Activated CD4-positive, CD25-positive, alpha-beta regulatory T cell treated with anti-CD3 and anti-CD28 coated beads, Interleukin-2, amount 50 U/mL, for 72 hours (primary cell): ENCODE measurements around the gene AP3D1.
A peak's percentile ranks its signal among the peaks of the same experiment; 100 is the strongest.
"Not testable (repeated sequence)": the region's sequence is repeated elsewhere in the genome, so short reads cannot be mapped to it uniquely, and the experiment has no call there.

Source experiments
- DNase-seq: peaks from one replicate; pipeline ENCODE4 v3.0.0; 2021

Gene AP3D1

DNA sequence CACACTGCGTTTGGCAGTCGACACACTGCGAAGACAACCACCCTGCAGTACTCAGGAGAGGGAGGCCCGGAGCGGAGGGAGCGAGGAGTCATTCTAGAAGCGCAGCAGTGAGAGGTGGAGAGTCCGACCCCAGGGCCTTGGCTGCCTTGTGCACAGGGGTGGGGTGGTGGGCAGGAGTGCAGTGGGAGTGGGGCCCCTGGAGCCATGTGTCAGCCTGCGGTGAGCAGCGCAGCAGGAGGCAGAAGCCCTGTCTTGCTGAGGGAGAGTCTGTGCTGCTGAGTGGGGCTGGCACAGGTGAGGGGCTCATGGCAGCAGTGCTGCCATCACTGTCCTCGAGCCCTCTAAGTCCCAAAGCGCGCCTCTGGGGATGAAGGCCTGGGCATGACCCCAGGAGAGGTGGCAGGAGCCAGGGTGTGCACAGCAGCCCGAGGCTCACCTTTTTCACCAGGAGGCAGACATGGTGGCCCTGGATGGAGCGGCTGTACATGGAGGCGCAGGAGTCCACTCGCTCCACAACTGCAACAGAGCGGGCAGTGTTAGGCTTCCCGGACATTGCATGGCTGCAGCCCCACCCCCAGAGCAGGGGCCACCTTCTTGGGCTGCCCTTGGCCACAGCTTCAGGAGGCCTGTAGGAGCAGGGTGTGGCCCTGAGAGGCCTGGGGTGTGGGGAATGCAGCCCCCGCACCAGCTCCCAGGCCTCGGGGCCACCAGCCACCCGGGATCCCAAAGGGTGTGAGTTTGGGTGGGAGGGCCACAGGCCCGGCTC lies 42.9 kb downstream of the AP3D1 start:
- DNase-seq = no peak

DNA sequence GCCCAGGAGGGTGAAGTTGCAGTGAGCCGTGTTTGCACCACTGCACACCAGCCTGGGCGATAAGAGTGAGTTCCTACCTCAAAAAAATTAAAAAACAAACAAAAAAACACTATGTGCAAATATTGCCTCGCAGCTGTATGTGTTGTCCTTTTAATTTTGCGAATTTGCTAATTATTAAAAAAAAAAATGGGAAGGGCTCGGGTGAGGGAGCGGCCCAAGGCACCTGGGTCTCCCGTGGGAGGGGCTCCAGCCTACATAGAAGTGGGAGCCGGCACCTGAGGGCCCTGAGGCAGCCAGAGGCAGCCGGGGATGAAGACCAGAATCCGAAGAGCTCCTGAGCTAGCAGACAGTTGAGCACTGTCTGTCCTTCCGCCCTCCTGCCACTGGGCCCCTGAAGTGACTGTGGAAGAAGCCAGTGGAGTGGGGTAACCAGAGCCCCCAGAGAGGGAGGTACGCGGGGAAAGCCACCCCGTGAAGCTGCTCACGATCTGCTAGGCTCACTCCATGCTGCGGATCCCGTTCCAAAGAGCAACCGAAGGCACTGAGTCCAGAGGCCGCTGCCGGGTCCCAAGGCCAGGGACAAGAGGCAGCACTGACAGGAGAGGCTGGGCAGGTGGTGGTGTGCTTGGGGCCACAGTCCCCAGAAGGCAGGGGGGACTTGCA lies 48.2 kb downstream of the AP3D1 start:
- no peak for DNase-seq

DNA sequence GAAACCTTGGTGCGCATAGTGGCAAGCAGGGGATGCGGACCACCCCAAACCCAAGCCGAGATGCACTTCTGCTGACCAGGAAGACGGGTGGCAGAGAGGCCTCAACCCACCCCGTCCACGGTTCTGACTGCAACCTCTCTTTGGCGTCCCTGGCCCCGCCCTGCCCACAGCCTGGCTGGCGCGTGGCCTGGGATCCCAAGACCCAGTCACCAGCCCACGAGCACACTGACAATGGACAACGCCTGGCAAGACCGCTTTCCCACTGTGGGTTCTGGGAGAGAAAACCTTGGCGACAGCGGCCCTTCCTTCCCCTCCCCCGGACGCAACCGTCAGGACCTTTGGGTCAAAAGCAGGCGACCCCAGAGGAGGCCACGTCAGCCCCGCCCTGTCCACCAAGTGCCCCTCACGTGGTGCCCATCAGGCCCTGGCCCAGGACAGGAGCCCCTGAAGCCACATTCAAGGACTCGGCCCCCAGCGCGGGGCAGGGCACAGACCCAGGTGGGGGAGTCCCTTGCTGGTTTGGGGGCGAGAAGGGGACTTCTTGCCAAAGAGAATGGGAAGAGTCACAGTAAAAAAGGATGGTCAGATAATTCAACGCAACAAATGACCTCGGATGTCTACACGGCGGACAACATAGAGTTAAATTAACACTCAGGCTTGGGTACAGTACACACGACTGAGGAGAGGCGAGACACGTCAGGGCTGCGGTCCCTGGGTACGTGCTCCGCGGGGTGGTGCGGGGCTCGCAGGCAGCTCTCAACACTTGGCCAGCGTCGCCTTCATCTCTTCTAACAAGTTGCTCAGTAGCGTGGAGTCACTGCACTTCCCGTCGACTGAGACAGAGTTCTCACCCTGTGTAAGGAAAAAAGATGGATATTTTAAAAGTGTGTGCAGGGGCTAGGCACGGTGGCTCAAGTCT lies 49.7 kb downstream of the AP3D1 start:
- no peak for DNase-seq

DNA sequence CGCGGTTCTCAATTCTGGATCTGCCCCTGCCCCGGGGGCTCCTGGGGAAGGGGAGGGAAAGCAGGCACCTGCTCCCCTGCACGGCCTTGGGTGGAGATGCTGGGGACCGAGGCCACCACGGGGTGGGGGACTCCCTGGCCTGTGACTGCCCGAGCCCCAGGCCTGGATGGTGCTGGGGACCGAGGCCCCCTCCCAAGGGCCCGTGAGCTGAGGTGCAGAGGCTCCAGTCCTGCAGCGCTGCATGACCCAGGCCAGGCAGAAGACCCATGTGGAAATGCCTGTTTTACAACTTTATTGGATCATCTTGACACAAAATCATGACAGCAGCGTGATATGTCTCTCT lies 50.7 kb downstream of the AP3D1 start:
- no peak for DNase-seq

DNA sequence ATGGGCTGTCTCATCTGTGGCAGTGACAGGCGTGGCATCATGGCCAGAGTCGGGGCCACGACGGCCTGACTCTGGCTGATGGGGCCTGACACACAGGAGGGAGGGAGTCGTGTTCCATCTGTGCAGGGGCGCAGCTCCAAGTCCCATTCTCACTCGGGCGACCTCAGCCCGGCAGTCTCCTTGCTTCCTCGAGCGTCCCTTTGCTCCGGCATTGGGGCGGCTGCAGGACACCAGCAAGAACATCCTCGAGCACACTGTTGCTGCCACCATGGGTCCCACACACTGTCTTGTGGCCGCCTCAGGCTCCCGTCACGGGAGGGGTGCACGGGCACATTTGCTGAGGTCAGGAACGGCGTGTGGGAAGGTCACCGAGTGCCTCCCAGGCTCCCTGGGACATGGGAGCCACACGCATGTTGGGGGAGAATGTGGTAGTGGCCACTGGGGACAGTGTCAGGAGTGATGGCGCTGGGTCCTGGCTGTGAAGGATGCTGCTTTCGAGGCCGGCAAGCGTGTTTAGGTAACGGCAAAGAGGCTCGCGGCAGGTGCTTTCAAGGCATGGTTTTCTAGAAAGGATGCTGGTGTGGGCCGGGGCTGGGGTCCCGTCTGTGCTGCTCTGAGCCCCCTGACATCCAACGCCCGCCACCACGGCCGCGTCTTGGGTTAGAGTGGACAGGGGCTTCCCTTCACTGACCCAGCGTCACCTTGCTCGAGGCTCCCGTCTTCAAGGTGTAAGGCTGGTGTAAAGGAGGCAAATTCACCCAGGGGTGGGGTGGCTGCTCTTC lies 51.2 kb downstream of the AP3D1 start:
- DNase-seq = no peak

DNA sequence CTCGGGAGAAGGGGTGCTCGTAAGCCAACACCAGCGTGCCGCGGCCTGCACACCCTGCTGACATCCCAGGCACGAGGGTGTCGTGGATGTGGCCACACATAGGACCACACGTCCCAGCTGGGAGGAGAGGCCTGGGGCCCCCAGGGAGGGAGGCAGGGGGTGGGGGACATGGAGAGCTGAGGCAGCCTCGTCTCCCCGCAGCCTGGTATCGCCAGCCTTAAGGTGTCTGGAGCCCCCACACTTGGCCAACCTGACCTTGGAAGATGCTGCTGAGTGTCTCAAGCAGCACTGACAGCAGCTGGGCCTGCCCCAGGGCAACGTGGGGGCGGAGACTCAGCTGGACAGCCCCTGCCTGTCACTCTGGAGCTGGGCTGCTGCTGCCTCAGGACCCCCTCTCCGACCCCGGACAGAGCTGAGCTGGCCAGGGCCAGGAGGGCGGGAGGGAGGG lies 52.3 kb downstream of the AP3D1 start:
- DNase-seq = no peak

DNA sequence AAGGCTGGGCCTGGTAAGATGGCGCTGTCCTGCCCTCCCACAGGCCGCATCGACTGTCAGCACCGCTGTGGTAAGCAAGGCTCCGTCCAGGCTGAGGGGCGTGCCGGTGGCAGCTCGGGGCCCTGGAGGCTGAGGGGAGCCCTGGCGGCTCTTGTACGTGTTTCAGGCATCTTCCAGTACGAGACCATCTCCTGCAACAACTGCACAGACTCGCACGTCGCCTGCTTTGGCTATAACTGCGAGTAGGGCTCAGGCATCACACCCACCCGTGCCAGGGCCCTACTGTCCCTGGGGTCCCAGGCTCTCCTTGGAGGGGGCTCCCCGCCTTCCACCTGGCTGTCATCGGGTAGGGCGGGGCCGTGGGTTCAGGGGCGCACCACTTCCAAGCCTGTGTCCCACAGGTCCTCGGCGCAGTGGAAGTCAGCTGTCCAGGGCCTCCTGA lies 53.5 kb downstream of the AP3D1 start:
- DNase-seq = no peak

- peak; percentile 60 for DNase-seq
Measured at GRCh38 chr19:2097203-2097885, 54.0 kb downstream of the AP3D1 start.

DNA sequence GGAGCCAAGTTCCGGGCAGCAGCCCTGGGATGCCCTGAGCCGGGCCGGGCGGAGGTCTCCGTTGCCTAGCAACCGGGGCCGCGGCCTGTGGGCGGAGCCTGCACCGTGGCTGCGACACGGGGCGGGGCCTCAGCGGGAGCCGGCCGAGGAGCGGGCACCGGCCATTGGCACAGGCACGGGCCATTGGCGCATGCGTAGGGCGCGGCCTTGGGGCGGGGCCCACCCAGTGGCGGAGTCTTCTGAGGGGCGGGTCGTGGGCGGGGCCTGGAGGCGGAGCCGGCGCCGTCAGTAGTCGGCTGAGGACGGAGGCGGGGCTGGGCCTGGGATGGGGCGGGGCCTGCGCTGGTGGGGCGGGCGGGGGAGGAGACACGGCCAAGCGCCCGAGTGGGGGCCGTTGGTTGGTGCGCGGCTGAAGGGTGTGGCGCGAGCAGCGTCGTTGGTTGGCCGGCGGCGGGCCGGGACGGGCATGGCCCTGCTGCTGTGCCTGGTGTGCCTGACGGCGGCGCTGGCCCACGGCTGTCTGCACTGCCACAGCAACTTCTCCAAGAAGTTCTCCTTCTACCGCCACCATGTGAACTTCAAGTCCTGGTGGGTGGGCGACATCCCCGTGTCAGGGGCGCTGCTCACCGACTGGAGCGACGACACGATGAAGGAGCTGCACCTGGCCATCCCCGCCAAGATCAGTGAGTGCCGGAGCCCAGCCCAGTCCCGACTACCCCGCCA lies 54.7 kb downstream of the AP3D1 start, which contains the start of gene IZUMO4:
Gene IZUMO4 (plus strand): TSS at position 436 of the 723 bp plus-strand sequence. CDS start 31 bp downstream, at position 467.
- peak; percentile 99 for DNase-seq

GRCh38 chr19:2096034-2096479 lies 55.3 kb downstream of the AP3D1 start, which contains the start of gene MOB3A:
Gene MOB3A (minus strand): TSS chr19:2096326. CDS start chr19:2078560, 17,766 bp downstream.
- peak; percentile 91 for DNase-seq

GRCh38 chr19:2091926-2092525 lies 59.3 kb downstream of the AP3D1 start:
- not testable (repeated sequence) for DNase-seq

- no peak for DNase-seq
Measured at GRCh38 chr19:2089727-2090053, 61.7 kb downstream of the AP3D1 start.

GRCh38 chr19:2089001-2089711 lies 62.2 kb downstream of the AP3D1 start:
- DNase-seq = no peak

DNA sequence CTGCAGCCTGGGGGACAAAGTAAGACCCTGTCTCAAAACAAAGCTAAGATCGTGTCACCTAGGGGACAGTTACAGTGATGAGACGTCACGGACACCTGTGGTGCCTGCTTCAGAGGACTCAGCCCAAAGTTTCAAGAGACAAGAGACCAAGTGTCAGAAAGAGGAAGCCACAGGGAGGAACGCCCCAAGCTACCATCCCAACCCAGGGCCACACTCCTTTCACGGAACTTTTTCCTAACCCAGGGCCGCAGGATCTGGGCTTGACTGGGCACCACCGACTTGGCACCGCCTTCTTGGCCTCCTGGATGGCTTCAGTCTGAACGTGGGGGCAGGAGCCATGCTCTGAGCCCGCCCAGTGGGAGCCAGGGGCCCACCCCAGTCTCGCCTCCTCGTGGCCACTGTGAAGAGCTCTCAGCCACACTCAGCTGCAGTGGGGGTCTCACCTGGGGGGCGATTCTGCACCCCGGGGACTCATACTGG lies 63.7 kb downstream of the AP3D1 start:
- DNase-seq = no peak

DNA sequence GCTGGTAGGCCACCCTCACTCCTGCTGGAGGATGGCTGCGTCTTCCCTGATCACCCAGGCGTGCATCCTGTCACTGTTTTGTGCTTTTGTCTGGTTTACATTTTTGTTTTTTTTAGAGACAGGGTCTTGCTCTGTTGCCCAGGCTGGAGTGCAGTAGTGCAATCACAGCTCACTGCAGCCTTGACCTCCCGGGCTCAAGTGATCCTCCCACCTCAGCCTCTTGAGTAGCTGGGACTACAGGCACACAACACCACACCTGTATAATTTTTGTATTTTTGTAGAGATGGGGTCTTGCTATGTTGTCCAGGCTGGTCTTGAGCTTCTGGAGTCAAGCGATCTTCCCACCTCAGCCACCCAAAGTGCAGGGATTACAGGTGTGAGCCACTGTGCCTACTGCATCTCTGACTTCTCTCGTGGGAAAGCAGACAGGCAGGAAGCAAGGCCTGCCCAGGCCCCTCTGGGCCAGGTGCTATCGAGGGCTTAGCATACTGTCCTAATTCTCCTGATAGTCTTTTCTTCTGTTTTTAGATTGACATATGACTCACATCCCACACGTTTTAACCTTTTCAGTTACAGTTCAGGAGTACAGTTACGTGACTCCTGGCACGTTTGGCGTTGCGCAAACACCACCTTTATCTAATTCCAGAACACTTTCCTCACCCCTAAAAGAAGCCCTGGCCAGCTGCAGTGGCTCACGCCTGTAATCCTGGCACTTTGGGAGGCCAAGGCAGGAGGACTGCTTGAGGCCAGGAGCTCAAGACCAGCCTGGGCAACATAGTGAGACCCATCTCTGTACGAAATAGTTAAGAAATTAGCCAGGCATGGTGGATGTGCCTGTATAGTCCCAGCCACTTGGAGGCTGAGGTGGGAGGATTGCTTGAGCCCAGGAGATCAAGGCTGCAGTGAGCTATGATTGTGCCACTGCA lies 64.4 kb downstream of the AP3D1 start:
- not testable (repeated sequence) for DNase-seq

- DNase-seq = peak; percentile 91
Measured at GRCh38 chr19:2084993-2085720, 66.2 kb downstream of the AP3D1 start.

GRCh38 chr19:2083174-2083854 lies 68.1 kb downstream of the AP3D1 start:
- DNase-seq = peak; percentile 54
